ENCODE measurements around the gene AP1M2.
A peak's percentile ranks its signal among the peaks of the same experiment; 100 is the strongest.

Gene AP1M2

GRCh38 chr19:10553087-10553667 lies 33.9 kb downstream of the AP1M2 start:
- TF ChIP-seq ZNF692 (tag by site-specific recombination; IDR thresholded peaks at IDR 0.05) (no peak), KLF8 (tag by site-specific recombination; IDR thresholded peaks at IDR 0.05) (peak; percentile 67), ZNF24 (tag by site-specific recombination; IDR thresholded peaks at IDR 0.05) (peak; percentile 43; the same call in 1 of the 2 replicates), ZNF530 (tag by site-specific recombination; IDR thresholded peaks at IDR 0.05; ENCODE audit: low read depth) (no peak), GLIS1 (tag by site-specific recombination; IDR thresholded peaks at IDR 0.05) (peak; percentile 64), KLF17 (tag by site-specific recombination; IDR thresholded peaks at IDR 0.05) (0 out of 2 replicates have a peak, but pooled peaks have one; percentile 18), PATZ1 (tag by site-specific recombination; IDR thresholded peaks at IDR 0.05) (peak; percentile 58), ZNF404 (tag by site-specific recombination; IDR thresholded peaks at IDR 0.05) (no peak), GLIS2 (tag by site-specific recombination; IDR thresholded peaks at IDR 0.05) (peak; percentile 45; the same call in 1 of the 2 replicates), INSM2 (tag by site-specific recombination; IDR thresholded peaks at IDR 0.05) (no peak), ZSCAN5A (tag by site-specific recombination; IDR thresholded peaks at IDR 0.05) (0 out of 2 replicates have a peak, but pooled peaks have one; percentile 60), ZSCAN18 (tag by site-specific recombination; IDR thresholded peaks at IDR 0.05) (no peak), SP7 (tag by site-specific recombination; IDR thresholded peaks at IDR 0.05) (0 out of 2 replicates have a peak, but pooled peaks have one; percentile 19), ZNF580 (tag by site-specific recombination; IDR thresholded peaks at IDR 0.05) (peak; percentile 94), ZBTB8A (tag by site-specific recombination; IDR thresholded peaks at IDR 0.05) (0 out of 2 replicates have a peak, but pooled peaks have one; percentile 34), ZNF391 (tag by site-specific recombination; IDR thresholded peaks at IDR 0.05; ENCODE audit: borderline replicate concordance, low read depth) (peak; percentile 58; the same call in 1 of the 2 replicates), BCL6B (tag by site-specific recombination; IDR thresholded peaks at IDR 0.05) (no peak), KLF1 (tag by site-specific recombination; IDR thresholded peaks at IDR 0.05) (peak; percentile 81; the same call in 1 of the 2 replicates), ZNF747 (tag by site-specific recombination; IDR thresholded peaks at IDR 0.05) (no peak), ZNF639 (tag by site-specific recombination; IDR thresholded peaks at IDR 0.05) (peak; percentile 67), ZNF600 (tag by site-specific recombination; IDR thresholded peaks at IDR 0.05) (no peak), KLF9 (tag by site-specific recombination; IDR thresholded peaks at IDR 0.05; ENCODE audit: low read depth) (0 out of 2 replicates have a peak, but pooled peaks have one; percentile 15)
- H3K4me1 ChIP-seq (ENCODE audit: control insufficient read depth, insufficient read depth, low read length): no peaks in the 10 kb centered on the region
- CTCF ChIA-PET: interaction anchor here (0.6 to 4.0 kb wide), 12 partner anchors 10 to 149 kb away, joined by 3 to 16 read pairs (median 3); no protein-coding TSS in a partner anchor
- H3K36me3 ChIP-seq (ENCODE audit: control insufficient read depth in 2 of 2, insufficient read depth in 1 of 2, low read length in 2 of 2): peaks cover 26 to 91% of the 10 kb centered on the region in 2 experiments; a peak in 2 of 3 replicates
- no peaks in the 10 kb centered on the region for H3K9me3 ChIP-seq (ENCODE audit: control insufficient read depth, insufficient read depth, low read depth, low read length)
- POLR2A ChIA-PET: interaction anchor here (0.8 to 2.2 kb wide), 9 partner anchors 8 to 283 kb away, joined by 3 to 14 read pairs (median 3); partner anchors contain the start of genes ATG4D, CDC37, CDKN2D and KRI1
- H3K4me3 ChIP-seq (ENCODE audit: low read depth, low read length): no peak overlapping the region
- H3K27ac ChIP-seq (ENCODE audit: extremely low read depth, low read depth, low read length): no peak overlapping the region
